GM12891 (cell line): ENCODE data around the gene ELOVL6.

Experiments used
- POLR2A ChIP-seq: IDR thresholded peaks from 2 replicates; pipeline ENCODE4 v1.6.1; 2011; ENCODE audit warnings: low read depth, low read length, control low read depth
- POLR2AphosphoS5 ChIP-seq: IDR thresholded peaks from 2 replicates; pipeline ENCODE4 v1.6.1; 2011; ENCODE audit warnings: low read depth, low read length, control low read depth
- SPI1 ChIP-seq: IDR thresholded peaks from 2 replicates; pipeline ENCODE4 v1.6.1; 2011; ENCODE audit warnings: low read depth, low read length, control low read depth
- TAF1 ChIP-seq: IDR thresholded peaks from 2 replicates; pipeline ENCODE4 v1.6.1; 2011; ENCODE audit warnings: low read depth, low read length, control low read depth

DNA sequence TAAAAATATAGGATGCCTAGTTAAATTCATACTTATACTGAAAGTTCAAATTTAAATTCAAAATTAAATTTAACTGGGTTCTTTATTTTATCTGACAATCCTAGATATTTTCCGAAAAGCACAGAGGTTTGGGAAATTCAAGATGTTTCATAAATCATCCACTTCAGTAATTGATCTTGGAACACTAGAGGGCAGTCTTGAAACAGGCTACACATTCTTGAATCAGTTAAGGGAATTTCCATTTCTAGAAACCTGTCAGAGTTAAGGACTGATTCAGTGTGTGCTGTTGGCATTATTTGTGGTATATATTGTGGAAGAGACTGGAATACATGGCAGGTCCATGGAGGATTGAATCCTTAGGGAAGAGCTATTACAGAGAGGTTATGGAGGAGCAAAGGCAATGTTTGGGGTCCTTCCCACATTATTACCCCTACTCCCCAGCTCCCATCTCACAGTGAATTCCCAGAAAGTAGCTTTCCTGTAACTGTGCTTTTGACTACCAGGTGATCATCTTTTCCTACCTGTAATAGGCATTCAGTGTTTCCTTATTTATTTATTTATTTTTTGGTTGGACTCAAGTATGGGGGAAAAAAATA is 192.9 kb downstream of the ELOVL6 start:
- TF ChIP-seq POLR2A (no peak), POLR2AphosphoS5 (no peak), SPI1 (no peak), TAF1 (no peak)
